ENCODE data around the gene PILRA. TPM values are rescaled to one million over a fixed set of nuclear protein-coding genes. Genes with fewer than 3 reads are reported as not detected.

The PILRA gene
- total and polyA plus RNA-seq, 4 donors = 1.5 to 3.5 (median 3.1) TPM

- H3K9ac ChIP-seq (ENCODE audit: low read depth in 1 of 2, low read length in 2 of 2) = no peak overlapping the region
- no peaks in the 10 kb centered on the region for H3K27me3 ChIP-seq (ENCODE audit: control insufficient read depth in 4 of 4, insufficient read depth in 4 of 4, low read length in 3 of 4)
- H3K4me1 ChIP-seq (ENCODE audit: control insufficient read depth in 4 of 4, insufficient read depth in 4 of 4, low read length in 3 of 4) = peaks cover 0 to 6% (median 1%) of the 10 kb centered on the region in 4 donors
- no peak overlapping the region for H3K27ac ChIP-seq (ENCODE audit: low read depth in 1 of 2, low read length in 2 of 2)
- no peak for TF ChIP-seq RAD21 (IDR thresholded peaks at IDR 0.05)
- TF ChIP-seq HNF4A (conservative IDR thresholded peaks at IDR 0.05) = no peak
- 91% methylated on average over 6 of the region's 6 CpGs for WGBS
- H3K9me3 ChIP-seq (ENCODE audit: control insufficient read depth in 4 of 4, low read length in 3 of 4) = no peaks in the 10 kb centered on the region
- H3K36me3 ChIP-seq (ENCODE audit: control insufficient read depth in 4 of 4, insufficient read depth in 3 of 4, low read depth in 1 of 4, low read length in 3 of 4) = no peaks in the 10 kb centered on the region
- no peak for DNase-seq (ENCODE audit: low spot score)
- H3K4me3 ChIP-seq (ENCODE audit: low read depth in 1 of 3, low read length in 3 of 3) = no peak overlapping the region
Observed at GRCh38 chr7:100423315-100423714, 50.0 kb downstream of the PILRA start.

- Histone ChIP-seq H3K27me3 (ENCODE audit: control insufficient read depth in 4 of 4, insufficient read depth in 4 of 4, low read length in 3 of 4) (no peaks in the 10 kb centered on the region), H3K4me1 (ENCODE audit: control insufficient read depth in 4 of 4, insufficient read depth in 4 of 4, low read length in 3 of 4) (peaks cover 0 to 6% (median 2%) of the 10 kb centered on the region in 4 donors), H3K36me3 (ENCODE audit: control insufficient read depth in 4 of 4, insufficient read depth in 3 of 4, low read depth in 1 of 4, low read length in 3 of 4) (no peaks in the 10 kb centered on the region), H3K9me3 (ENCODE audit: control insufficient read depth in 4 of 4, low read length in 3 of 4) (no peaks in the 10 kb centered on the region), H3K27ac (ENCODE audit: low read depth in 1 of 2, low read length in 2 of 2) (no peak overlapping the region), H3K4me3 (ENCODE audit: low read depth in 1 of 3, low read length in 3 of 3) (no peak overlapping the region), H3K9ac (ENCODE audit: low read depth in 1 of 2, low read length in 2 of 2) (no peak overlapping the region)
- TF ChIP-seq JUND (IDR thresholded peaks at IDR 0.05) (no peak), YY1 (IDR thresholded peaks at IDR 0.05) (no peak), FOXA2 (IDR thresholded peaks at IDR 0.05) (no peak), FOXA1 (IDR thresholded peaks at IDR 0.05) (no peak), MAX (IDR thresholded peaks at IDR 0.05) (no peak), SP1 (IDR thresholded peaks at IDR 0.05) (no peak), ZBTB33 (IDR thresholded peaks at IDR 0.05) (no peak), RXRA (IDR thresholded peaks at IDR 0.05) (no peak), EGR1 (IDR thresholded peaks at IDR 0.05; ENCODE audit: low read depth in 2 of 2) (no peak), ATF3 (IDR thresholded peaks at IDR 0.05) (no peak)
- DNase-seq (ENCODE audit: low spot score) = no peak
- 86% methylated on average over 1 of the region's 1 CpG for WGBS
Observed at GRCh38 chr7:100425347-100425746, 52.1 kb downstream of the PILRA start.

GRCh38 chr7:100426516-100426915 is 53.2 kb downstream of the PILRA start:
- Histone ChIP-seq H3K4me3 (ENCODE audit: low read depth in 1 of 3, low read length in 3 of 3) (no peak overlapping the region), H3K4me1 (ENCODE audit: control insufficient read depth in 4 of 4, insufficient read depth in 4 of 4, low read length in 3 of 4) (peaks cover 8 to 17% (median 12%) of the 10 kb centered on the region in 4 donors), H3K9me3 (ENCODE audit: control insufficient read depth in 4 of 4, low read length in 3 of 4) (no peaks in the 10 kb centered on the region), H3K9ac (ENCODE audit: low read depth in 1 of 2, low read length in 2 of 2) (no peak overlapping the region), H3K27me3 (ENCODE audit: control insufficient read depth in 4 of 4, insufficient read depth in 4 of 4, low read length in 3 of 4) (no peaks in the 10 kb centered on the region), H3K27ac (ENCODE audit: low read depth in 1 of 2, low read length in 2 of 2) (no peak overlapping the region), H3K36me3 (ENCODE audit: control insufficient read depth in 4 of 4, insufficient read depth in 3 of 4, low read depth in 1 of 4, low read length in 3 of 4) (peaks cover 0 to 4% (median 0%) of the 10 kb centered on the region in 4 donors)
- DNase-seq (ENCODE audit: low spot score) = no peak
- TF ChIP-seq RAD21 (IDR thresholded peaks at IDR 0.05) (no peak), CTCF (IDR thresholded peaks at IDR 0.05; ENCODE audit: low read depth, low read length, missing input control) (no peak), HNF4G (IDR thresholded peaks at IDR 0.05) (no peak), RXRA (IDR thresholded peaks at IDR 0.05) (no peak), EGR1 (IDR thresholded peaks at IDR 0.05; ENCODE audit: low read depth in 2 of 2) (no peak), YY1 (IDR thresholded peaks at IDR 0.05) (no peak), NR2F2 (IDR thresholded peaks at IDR 0.05) (no peak), HNF4A (conservative IDR thresholded peaks at IDR 0.05) (no peak), ZBTB33 (IDR thresholded peaks at IDR 0.05) (no peak), ATF3 (IDR thresholded peaks at IDR 0.05) (no peak), SP1 (IDR thresholded peaks at IDR 0.05) (no peak), MAX (IDR thresholded peaks at IDR 0.05) (no peak), JUND (IDR thresholded peaks at IDR 0.05) (no peak), TAF1 (conservative IDR thresholded peaks at IDR 0.05) (no peak), FOXA1 (IDR thresholded peaks at IDR 0.05) (no peak), GABPA (IDR thresholded peaks at IDR 0.05 in 1 of 2, conservative IDR thresholded peaks at IDR 0.05 in 1 of 2) (no peak)
